ENCODE data around the gene ZFYVE28.

ZFYVE28 gene

DNA sequence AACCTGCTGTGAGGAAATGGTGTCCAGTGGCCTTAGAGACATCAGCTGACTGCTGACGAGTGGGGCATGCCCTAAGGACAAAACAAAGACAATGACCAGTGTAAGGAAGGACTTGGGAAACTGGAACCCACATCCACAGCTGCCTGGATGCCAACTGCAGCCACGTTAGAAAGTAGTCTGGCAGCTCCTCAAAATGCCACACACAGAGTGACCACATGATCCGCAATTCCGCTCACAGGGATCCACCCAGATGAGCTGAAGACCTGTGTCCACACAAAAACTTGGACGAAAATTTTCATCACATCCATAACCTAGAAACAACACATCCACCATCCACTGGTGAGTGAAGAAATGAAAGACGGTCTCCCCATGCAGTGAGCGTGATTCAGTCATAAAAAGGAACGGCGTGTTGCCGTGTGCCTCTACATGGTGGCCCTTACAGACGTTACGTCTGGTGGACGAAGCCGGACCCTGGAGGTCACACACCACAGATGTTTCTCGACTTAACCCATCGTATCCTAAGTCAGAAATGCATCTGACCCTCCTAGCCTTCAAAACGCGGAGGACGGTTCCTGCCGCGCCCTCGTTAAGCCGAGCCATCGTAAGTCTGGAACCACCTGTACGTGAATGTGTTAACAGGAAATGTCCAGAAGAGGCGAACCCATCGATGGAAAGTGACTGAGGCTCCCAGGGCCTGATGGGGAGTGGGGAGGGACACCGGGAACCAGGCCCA lies 115.9 kb downstream of the ZFYVE28 start:
- no peak for DNase-seq

DNA sequence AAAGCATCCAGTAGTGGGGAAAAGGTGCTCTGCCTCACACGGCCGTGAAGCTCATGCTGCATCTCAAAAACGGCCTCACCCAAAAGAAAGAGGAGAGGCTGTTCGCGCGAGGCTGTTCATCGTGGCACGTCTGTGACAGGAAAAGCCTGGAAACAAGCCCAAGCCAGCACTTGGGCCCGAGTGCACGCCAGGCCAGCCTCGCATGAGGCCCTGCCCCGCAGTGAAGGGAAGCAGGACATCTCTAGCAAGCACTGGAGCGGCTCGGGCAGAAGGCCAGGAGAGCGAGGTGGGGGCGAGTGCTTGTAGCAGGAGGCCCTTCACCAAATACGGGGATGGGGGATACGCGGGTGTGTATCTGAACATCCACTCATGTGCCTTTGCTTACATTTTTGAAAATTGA lies 116.6 kb downstream of the ZFYVE28 start:
- no peak for DNase-seq

DNA sequence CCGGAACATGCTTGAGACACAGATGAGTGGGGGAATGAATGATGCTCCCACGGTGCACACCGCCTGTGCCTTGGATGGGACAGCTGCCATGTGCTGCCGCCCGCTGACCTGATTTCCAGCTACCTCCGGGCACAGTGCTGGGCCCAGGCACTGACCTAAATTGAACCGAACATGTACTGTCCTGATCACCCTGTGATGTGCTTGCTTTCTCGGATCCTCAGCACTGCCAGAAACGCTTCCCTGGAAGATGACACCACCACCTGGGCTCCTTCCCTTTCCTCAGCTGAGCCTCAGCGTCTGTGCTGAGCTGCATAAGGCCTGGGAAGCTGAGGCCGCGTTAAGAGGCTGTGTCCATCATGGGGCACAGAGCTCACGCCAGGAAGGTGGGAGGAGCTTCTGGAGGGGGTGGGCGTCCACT lies 117.2 kb downstream of the ZFYVE28 start:
- DNase-seq: no peak

DNA sequence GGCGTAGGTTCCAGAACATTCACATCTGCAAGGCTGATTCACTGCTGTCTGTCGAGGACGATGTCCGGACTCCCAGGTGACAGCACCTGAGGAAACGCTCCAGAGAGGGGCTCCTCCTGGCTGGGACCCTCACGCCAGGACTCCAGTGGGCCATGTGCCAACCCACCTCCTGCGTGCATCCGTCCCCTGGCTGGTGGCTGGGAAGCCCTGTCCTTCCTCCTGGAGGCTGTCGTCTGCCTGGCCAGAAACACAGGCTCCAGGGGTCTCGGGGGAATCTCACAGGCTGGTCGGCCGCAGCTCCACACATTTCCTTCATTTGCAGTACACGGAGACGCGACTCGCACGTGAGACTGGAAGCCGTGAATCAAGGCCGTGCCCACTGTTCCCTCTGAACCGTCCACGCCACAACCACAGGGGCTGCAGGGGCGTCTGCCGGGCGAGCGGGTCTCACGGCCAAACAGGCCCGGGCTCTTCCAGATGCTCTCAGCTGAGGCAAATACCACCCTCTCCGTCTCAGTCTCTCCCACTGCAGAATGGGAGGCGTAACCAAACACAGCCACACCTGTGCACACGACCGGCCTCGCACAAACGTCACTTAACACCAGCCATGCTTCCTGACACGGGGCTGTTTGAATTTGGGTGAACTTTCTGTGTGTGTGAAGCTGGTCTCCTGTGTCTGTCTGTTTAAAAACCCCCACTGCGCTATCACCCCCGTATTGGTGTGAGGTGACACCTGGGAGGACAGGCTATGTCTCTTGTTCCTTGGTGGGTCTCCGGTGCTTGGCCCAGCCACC lies 117.8 kb downstream of the ZFYVE28 start:
- DNase-seq: no peak

DNA sequence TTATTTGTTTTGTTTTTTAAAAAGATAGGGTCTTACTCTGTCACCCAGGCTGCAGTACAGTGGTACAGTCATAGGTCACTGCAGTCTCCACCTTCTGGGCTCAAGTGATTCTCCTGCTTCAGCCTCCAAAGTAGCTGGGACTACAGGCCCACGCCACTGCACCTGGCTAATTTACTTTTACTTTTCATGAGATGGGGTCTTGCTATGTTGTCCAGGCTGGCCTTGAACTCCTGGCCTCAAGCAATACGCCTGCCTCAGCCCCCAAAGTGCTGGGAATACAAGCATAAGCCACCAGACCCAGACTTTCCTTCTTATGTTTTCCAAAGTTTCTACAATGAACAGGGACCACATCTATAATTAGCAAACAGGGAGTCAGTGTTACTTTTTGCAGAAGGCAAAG lies 118.7 kb downstream of the ZFYVE28 start:
- no peak for DNase-seq

DNA sequence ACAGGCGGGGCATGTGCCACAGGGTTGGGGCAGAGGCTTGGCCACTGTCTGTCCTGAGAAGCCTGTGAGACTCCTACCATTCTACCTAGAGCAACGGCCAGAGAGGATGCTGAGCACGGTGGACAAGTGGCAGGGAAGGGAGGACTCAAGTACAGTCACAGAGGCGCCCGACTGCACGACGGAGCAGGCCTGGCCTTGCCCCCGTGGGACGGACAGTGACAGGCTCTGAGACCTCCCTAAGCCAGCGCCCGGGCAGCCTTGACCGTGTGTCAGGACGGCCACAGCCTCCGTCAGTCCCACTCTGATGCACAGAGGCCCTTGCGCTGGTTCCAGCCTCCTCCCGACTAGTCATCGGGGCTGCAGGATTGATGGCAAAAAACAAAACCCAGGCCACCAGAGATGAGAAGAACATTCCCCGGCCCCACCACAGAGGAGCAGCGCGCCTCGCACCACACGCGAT lies 119.9 kb downstream of the ZFYVE28 start:
- DNase-seq: no peak

DNA sequence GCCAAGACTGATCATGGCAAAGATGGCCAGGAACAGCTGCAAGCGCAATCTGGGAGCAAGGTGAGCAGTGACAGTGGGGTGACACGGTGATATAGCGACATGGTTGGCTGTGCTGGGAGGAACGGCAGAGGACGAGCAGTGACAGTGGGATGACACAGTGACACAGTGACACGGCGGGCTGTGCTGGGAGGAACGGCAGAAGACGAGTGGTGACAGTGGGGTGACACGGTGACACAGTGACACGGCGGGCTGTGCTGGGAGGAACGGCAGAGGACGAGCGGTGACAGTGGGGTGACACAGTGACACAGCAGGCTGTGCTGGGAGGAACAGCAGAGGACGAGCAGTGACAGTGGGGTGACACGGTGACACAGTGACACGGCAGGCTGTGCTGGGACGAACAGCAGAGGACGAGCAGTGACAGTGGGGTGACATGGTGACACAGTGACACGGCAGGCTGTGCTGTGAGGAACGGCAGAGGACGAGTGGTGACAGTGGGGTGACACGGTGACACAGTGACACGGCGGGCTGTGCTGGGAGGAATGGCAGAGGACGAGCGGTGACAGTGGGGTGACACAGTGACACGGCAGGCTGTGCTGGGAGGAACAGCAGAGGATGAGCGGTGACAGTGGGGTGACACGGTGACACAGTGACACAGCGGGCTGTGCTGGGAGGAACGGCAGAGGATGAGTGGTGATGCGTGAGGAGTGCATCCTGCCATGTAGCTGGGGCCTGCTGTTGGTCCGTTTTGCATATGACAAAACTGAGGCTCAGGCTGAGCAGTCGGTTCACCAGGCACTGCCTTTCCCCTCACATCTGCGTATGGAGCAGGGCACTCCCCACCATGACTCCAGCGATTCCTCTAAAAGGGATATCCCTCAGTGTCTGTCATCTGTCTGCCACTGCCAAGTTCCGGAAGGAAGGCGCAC lies 120.6 kb downstream of the ZFYVE28 start:
- no peak for DNase-seq

DNA sequence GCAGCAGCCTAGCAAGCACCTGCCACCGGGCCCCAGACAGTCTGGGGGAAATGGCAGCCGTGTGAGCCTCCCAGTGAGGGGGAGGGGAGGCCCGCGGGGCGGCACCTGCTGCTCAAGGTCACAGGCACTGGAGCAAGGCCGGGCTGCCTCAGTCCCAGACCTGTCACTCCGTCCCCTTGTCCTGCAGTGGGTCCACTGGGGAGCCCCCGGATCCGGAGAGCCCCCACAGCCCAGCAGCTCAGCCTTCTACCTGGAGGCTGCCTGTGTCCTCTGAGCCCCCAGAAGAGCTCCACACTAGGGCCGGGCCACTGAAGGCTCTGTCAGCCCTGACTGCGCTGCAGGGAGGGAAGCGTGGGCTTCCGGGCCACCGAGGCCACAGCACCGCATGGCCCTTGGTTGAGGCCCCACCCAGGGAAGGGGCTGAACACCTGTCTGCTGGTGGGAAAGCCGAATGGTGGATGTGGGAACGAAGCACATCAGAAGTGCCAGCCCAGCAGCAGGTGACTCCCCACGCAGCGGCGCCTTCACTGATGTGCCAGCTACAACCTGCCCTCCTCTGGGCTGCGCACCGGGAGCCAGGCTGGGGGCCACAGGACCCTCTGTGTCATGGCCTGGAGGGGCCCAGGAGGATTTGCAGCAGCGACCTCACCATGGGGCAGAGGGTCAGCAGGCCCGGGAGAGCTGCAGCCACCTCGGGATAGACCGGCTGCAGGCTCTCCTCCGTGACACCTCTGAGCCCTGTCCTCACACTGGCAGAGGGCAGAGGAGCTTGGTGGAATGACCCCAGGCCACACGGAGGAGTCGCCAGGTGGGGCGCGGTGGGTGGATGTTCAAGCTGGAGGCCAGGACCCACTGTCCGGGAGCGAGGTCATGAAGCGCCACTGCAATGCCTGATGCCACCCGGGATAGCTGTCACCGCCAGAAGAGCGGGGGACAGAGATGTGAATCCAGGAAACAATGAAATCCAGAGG lies 121.5 kb downstream of the ZFYVE28 start:
- no peak for DNase-seq

DNA sequence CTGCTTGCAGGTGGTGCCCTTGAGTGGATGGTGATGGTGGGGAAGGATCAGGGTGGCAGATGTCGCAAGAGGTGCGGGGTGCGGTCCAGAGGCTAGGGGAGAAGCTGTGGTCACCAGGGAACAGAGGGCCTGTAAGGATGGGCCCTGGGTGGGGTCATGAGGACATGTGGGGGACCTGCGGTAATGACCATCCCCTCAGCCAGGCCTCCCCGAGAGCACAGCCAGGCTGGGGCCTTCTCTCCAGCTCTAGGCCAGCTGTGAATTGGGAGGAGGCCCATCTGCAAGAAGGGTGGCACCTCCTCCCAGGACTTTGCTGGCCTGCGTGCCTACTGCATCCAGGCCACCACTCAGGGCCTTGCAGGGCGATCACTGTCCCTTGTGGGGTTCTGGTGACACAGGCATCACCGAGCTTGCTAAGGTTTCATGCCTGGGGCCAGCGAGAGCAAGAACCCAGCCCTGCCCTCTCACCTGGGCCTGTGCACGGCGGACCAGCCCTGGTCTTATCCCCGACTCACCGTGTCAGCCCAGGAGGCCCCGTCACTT lies 122.5 kb downstream of the ZFYVE28 start:
- no peak for DNase-seq

DNA sequence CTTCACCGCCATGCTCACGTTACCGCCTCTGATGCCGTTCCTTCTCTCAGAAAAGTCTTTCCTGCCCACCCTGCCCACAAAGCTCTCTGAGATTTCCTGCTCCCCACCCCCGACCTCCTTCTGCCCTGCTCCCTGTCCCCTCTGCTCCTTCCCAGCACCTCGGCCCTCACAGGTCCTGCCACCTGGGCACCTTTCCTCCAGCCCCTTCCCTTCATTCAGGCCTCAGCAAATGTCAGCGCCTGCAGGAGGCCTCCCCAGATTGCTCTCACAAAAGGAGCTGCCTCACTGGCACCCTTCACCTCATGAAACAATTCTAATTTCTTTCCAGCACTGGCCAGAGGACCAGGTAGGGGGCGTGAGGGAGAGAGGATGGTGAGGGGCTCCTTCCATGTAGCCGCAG lies 122.9 kb downstream of the ZFYVE28 start:
- DNase-seq: no peak

DNA sequence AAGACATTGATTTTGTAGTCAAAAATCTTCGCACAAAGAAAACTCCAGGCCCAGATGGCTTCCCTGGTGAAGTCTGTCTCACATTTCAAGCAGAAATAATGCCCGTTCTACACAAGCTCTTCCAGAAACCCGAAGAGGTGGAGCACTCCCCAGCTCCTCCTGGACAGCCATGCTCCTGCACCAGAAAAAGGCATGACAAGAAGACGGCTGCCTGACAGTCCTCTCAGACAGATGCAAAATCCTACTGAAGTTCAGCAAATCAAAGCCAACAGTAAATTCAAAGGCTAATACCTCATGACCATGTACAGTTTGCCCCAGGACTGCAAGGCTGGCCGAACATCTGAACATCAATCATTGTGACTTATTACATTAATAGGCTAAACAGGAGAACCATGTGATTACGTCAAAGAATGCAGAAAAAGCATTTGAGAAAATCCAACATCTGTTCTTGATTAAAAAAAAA lies 125.8 kb downstream of the ZFYVE28 start:
- DNase-seq: no peak

DNA sequence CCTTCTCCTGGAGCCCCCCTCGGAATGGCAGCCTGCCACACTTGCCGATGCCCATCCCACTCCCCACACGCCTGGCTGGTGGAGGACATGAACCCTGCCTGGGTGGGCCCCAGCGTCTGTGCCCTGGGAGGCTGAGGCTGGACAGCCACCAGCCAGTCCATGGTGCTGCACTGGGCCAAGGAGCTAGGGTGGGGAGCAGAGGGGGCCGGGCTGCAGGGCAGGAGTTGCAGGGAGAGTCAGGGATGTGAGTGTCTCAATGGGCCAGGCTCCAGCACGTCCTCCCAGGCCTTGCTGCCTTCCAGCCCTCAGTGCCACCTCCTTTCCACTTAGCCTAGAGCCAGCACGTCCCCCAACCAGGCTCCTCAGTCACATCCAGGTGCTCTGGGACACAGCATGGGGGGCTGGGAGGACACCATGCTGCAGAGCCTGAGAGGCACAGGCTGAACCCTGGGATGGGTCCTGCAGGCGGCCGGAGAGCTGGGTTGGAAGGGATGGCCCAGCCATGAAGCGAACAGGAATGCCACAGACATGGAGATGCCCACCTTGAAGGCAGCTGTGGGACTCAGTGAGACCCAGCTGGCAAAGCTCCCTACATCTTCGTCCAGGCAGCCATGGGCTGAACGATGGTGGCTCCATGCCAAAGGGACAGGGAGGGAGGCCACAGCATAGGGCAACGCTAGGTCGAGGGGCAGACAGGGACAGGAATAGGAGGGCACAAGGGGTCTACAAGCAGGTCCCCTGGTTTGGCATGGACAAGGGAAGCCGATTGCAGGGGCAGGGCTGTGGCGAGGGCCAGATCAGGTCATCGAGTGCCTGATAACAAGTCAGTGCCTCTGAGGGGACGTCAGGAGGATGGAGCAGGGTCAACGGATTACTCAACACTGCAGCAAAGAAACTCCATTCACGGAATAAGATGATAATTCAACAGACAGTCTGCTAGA lies 126.5 kb downstream of the ZFYVE28 start:
- DNase-seq: no peak

DNA sequence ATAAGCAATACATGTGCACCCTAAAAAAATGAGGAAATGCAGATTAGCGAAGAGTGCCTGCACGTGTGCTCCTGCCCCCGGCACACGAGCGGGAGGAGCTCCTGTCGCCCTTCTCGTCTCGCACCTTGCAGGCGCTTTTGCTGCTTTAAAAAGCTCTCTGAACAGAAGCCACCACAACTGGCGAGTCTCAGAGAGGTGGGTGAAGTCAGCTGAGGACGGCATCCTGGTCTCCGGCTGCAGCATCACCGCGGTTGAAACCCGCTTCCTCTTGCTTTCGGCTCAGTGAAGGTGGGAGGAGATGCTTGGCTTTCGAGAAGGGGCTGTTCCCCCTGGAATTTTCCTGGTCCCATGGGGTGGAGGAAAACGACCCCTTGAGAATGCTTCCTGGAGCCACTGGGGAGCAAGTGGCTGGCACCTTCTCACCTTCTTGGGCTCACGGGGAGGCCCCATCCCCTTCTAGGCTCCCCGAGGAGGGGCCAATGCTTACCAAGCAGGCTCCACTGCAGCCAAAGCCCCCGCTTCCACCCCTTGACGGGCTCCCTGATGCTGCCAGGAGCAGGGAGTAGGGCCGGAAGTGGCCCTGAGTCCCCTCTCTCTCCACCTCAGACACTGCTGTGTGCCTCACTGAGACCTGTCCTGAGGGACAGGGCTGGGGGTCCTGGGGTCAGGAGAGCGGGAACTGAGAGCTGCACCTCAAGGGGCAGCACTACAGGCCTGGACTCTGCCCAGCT lies 127.3 kb downstream of the ZFYVE28 start:
- DNase-seq: peak; percentile 88

DNA sequence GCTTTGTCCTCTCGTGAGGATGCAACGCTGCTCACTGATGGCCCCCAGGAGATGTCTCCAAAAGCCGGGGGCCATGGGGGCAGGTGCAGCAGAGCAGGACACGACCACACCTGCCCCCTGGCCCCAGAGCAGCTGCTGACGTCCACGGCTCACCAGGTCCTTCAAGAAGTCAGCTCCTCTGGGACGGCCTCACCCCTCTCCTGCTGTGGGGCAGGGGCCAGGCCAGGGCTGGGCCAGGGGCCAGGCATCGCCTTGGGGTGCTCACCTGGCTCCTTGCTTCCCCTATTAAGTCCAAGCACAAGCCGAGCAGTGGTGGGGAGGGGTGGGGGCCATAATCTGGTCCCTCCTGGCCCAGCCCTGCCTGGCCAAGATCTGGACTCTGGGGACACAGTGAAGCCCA lies 128.0 kb downstream of the ZFYVE28 start:
- DNase-seq: no peak

DNA sequence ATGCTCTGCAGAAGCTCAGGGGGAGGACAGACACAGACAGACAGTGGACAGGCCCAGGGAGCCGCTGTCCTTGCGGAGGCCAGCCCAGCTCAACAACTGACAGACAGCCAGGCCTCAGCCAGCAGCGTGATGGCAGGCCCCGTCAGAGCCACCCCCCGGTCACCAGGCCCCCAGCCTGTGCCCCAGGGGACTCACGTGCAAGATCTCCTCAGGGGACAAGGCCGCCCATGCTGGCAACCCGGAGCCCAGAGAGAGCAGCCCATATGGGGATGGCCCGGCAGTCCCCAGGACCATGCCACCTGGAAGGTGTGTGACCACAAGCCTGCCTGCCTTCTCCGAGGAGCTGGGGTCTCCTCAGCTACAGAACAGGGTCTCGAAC lies 128.5 kb downstream of the ZFYVE28 start:
- DNase-seq: no peak

DNA sequence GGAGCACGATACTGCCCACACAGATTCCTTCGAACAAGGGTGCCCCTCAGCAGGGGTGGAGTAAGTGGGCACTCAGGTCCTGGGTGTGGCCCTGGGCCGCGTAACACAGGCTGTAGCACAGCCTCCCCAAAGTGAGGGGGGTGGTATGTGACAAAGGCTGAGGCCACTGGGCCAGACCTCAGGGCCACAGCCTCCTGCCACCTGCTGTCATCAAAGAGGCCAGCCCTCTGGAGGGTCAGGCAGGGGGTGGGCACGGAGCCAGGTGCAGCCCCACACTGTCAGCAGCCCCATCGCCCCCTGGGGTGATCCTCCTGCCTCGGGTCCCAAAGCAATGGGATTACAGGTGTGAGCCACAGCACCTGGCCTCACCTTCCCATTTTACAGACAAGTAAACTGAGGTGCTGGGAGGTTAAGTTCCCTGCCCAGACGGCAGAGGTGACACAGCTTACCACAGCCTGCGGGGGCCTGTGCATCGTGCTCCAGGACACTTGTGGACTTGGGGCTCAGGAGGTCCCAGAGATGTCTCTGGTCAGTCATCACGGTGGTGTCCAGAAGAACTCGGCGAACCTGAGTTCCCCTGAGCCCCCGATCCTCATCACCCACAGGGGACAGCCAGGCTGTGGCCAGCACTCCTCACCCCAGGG lies 129.0 kb downstream of the ZFYVE28 start:
- no peak for DNase-seq

DNA sequence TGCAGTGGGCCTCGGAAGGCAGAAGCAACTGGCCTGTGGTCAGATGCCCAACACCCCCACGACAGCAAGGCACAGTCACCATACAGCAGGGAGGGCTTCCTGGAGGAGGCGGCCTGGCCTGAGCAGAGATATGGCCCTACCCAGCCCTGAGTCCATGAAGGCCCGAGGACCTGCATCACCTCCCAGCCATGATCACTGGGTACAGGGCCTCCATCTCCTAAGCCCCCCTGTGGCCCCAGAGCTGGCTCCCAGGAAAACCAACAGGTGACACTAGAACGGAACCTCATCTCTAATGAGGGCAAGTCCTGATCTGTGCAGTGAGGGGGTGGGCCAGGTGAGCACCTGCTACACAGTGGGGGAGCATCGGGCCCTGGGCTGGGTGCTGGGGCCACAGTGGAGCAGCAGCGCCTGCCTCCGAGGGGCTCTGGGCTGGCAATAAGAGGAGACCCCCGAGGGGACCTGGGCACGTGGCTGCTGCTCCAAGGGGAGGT lies 130.3 kb downstream of the ZFYVE28 start:
- DNase-seq: no peak

DNA sequence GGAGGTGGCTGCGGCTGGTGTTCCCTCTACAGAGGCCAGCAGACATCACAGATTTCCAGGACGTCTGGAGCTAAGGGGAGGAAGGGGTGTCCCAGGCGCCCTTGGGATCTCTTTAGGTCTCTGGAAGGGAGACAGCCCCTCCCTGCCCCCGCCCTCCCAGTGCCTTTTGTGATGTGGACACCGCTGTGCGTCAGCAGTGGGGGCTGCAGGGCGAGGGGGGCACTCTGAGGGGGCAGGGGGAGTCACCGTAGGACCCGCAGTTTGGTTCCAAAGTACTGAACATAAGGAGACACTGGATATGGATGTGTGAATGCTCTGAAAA lies 130.9 kb downstream of the ZFYVE28 start:
- no peak for DNase-seq
